ENCODE data around the gene RSPH3.

- TF ChIP-seq, protein P1, sequence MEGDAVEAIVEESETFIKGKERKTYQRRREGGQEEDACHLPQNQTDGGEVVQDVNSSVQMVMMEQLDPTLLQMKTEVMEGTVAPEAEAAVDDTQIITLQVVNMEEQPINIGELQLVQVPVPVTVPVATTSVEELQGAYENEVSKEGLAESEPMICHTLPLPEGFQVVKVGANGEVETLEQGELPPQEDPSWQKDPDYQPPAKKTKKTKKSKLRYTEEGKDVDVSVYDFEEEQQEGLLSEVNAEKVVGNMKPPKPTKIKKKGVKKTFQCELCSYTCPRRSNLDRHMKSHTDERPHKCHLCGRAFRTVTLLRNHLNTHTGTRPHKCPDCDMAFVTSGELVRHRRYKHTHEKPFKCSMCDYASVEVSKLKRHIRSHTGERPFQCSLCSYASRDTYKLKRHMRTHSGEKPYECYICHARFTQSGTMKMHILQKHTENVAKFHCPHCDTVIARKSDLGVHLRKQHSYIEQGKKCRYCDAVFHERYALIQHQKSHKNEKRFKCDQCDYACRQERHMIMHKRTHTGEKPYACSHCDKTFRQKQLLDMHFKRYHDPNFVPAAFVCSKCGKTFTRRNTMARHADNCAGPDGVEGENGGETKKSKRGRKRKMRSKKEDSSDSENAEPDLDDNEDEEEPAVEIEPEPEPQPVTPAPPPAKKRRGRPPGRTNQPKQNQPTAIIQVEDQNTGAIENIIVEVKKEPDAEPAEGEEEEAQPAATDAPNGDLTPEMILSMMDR (IDR thresholded peaks at IDR 0.05), result peak; percentile 35 to 62 (median 52)
- TF ChIP-seq POLR2A (IDR thresholded peaks at IDR 0.05), result no peak
Measured at GRCh38 chr6:158972241-158973233, 27.5 kb downstream of the RSPH3 start.

Measured in uterus (tissue), 2 donors.